Activated CD8-positive, alpha-beta T cell treated with anti-CD3 and anti-CD28 coated beads, Interleukin-2, amount 10 ng/mL, durations not matched to agents 7 days and 5 days (primary cell): ENCODE results near the gene DGKB. TPM values are rescaled to one million over a fixed set of nuclear protein-coding genes. Genes with fewer than 3 reads are reported as not detected.

Source experiments
- ATAC-seq: fragments of 150-1000 bp; cut with Tn5 transposase; one replicate; pipeline ENCODE4 v1.10.0; 2021; ENCODE audit warnings: moderate library complexity
- CTCF ChIA-PET: fragments of 350-600 bp; sonication (Branson Sonifier 250); formaldehyde crosslinking; loops from one replicate; lab custom pipeline; 2021; ENCODE audit warnings: antibody characterized with exemption; lab: Charles Lee
- POLR2A ChIA-PET: fragments of 350-600 bp; sonication (Branson Sonifier 250); formaldehyde crosslinking; loops from one replicate; lab custom pipeline; 2021; ENCODE audit warnings: antibody characterized with exemption; lab: Charles Lee
- DNase-seq: peaks from one replicate; pipeline ENCODE4 v3.0.0-alpha.2; 2020
- H3K27ac Mint-ChIP-seq: one replicate; pipeline ENCODE4 v1.8.0; 2021; ENCODE audit warnings: mild to moderate bottlenecking, mixed read lengths
- H3K27me3 Mint-ChIP-seq: one replicate; pipeline ENCODE4 v1.8.0; 2021; ENCODE audit warnings: low read depth, mixed read lengths
- H3K36me3 Mint-ChIP-seq: one replicate; pipeline ENCODE4 v1.8.0; 2021; ENCODE audit warnings: low read depth, mixed read lengths
- H3K4me1 Mint-ChIP-seq: one replicate; pipeline ENCODE4 v1.8.0; 2021; ENCODE audit warnings: low read depth, mixed read lengths
- H3K4me3 Mint-ChIP-seq: one replicate; pipeline ENCODE4 v1.8.0; 2021; ENCODE audit warnings: mild to moderate bottlenecking, mixed read lengths
- H3K9me3 Mint-ChIP-seq: one replicate; pipeline ENCODE4 v1.8.0; 2022; ENCODE audit warnings: mixed read lengths; ENCODE audit not compliant: insufficient read depth
- total RNA-seq, 2 experiments: library from RNA; stranded (reverse); gene quantifications; one replicate each; pipeline ENCODE4 v1.2.3, GENCODE V29; 2021

Gene DGKB
- total RNA-seq, 2 experiments from 2014 or later: not detected

- ATAC-seq (no peak), DNase-seq (no peak)
- Mint-ChIP-seq H3K9me3 (peaks cover 3% of the 10 kb centered on the region), H3K36me3 (no peaks in the 10 kb centered on the region), H3K27me3 (no peaks in the 10 kb centered on the region), H3K4me3 (no peak overlapping the region), H3K4me1 (no peaks in the 10 kb centered on the region), H3K27ac (no peak overlapping the region)
- POLR2A ChIA-PET: no interaction called here
- CTCF ChIA-PET: no interaction called here
Measured at GRCh38 chr7:14858410-14858809, 44.1 kb downstream of the DGKB start.

- H3K27me3 Mint-ChIP-seq: no peaks in the 10 kb centered on the region
- no peak overlapping the region for H3K4me3 Mint-ChIP-seq
- POLR2A ChIA-PET: no interaction called here
- no peak overlapping the region for H3K27ac Mint-ChIP-seq
- H3K4me1 Mint-ChIP-seq: no peaks in the 10 kb centered on the region
- H3K36me3 Mint-ChIP-seq: no peaks in the 10 kb centered on the region
- DNase-seq (no peak), ATAC-seq (no peak)
- CTCF ChIA-PET: no interaction called here
- peaks cover 3% of the 10 kb centered on the region for H3K9me3 Mint-ChIP-seq
Measured at GRCh38 chr7:14855033-14855794, 47.3 kb downstream of the DGKB start.

- DNase-seq (no peak), ATAC-seq (no peak)
- H3K27ac Mint-ChIP-seq: no peak overlapping the region
- H3K36me3 Mint-ChIP-seq: no peaks in the 10 kb centered on the region
- CTCF ChIA-PET: no interaction called here
- H3K9me3 Mint-ChIP-seq: peaks cover 3% of the 10 kb centered on the region
- POLR2A ChIA-PET: no interaction called here
- H3K27me3 Mint-ChIP-seq: no peaks in the 10 kb centered on the region
- H3K4me3 Mint-ChIP-seq: no peak overlapping the region
- no peaks in the 10 kb centered on the region for H3K4me1 Mint-ChIP-seq
Measured at GRCh38 chr7:14854471-14854870, 48.1 kb downstream of the DGKB start.

- Mint-ChIP-seq H3K36me3 (no peaks in the 10 kb centered on the region), H3K4me1 (no peaks in the 10 kb centered on the region), H3K9me3 (peaks cover 3% of the 10 kb centered on the region), H3K27ac (no peak overlapping the region), H3K27me3 (no peaks in the 10 kb centered on the region), H3K4me3 (no peak overlapping the region)
- DNase-seq (no peak), ATAC-seq (no peak)
- CTCF ChIA-PET: no interaction called here
- POLR2A ChIA-PET: no interaction called here
Measured at GRCh38 chr7:14851610-14852009, 50.9 kb downstream of the DGKB start.

GRCh38 chr7:14850039-14850438, 52.5 kb downstream of the DGKB start:
- POLR2A ChIA-PET: no interaction called here
- Mint-ChIP-seq H3K36me3 (no peaks in the 10 kb centered on the region), H3K27ac (no peak overlapping the region), H3K9me3 (peaks cover 3% of the 10 kb centered on the region), H3K4me3 (no peak overlapping the region), H3K27me3 (no peaks in the 10 kb centered on the region), H3K4me1 (no peaks in the 10 kb centered on the region)
- ATAC-seq (no peak), DNase-seq (no peak)
- CTCF ChIA-PET: no interaction called here

- Mint-ChIP-seq H3K36me3 (no peaks in the 10 kb centered on the region), H3K27ac (no peak overlapping the region), H3K4me3 (no peak overlapping the region), H3K27me3 (no peaks in the 10 kb centered on the region), H3K9me3 (no peaks in the 10 kb centered on the region), H3K4me1 (no peaks in the 10 kb centered on the region)
- CTCF ChIA-PET: no interaction called here
- POLR2A ChIA-PET: no interaction called here
- ATAC-seq (no peak), DNase-seq (no peak)
Measured at GRCh38 chr7:14846405-14846804, 56.1 kb downstream of the DGKB start.

- Mint-ChIP-seq H3K4me1 (no peaks in the 10 kb centered on the region), H3K27ac (no peak overlapping the region), H3K36me3 (no peaks in the 10 kb centered on the region), H3K4me3 (no peak overlapping the region), H3K9me3 (no peaks in the 10 kb centered on the region), H3K27me3 (no peaks in the 10 kb centered on the region)
- ChIA-PET POLR2A (no interaction called here), CTCF (no interaction called here)
- DNase-seq: no peak
- no peak for ATAC-seq
Measured at GRCh38 chr7:14843755-14844154, 58.8 kb downstream of the DGKB start.

GRCh38 chr7:14842523-14842922, 60.0 kb downstream of the DGKB start:
- Mint-ChIP-seq H3K27ac (no peak overlapping the region), H3K4me3 (no peak overlapping the region), H3K4me1 (no peaks in the 10 kb centered on the region), H3K9me3 (no peaks in the 10 kb centered on the region), H3K27me3 (no peaks in the 10 kb centered on the region), H3K36me3 (no peaks in the 10 kb centered on the region)
- ATAC-seq (no peak), DNase-seq (no peak)
- ChIA-PET CTCF (no interaction called here), POLR2A (no interaction called here)

- Mint-ChIP-seq H3K9me3 (no peaks in the 10 kb centered on the region), H3K4me3 (no peak overlapping the region), H3K4me1 (no peaks in the 10 kb centered on the region), H3K27ac (no peak overlapping the region), H3K36me3 (no peaks in the 10 kb centered on the region), H3K27me3 (no peaks in the 10 kb centered on the region)
- ChIA-PET POLR2A (no interaction called here), CTCF (no interaction called here)
- ATAC-seq: no peak
- DNase-seq: no peak
Measured at GRCh38 chr7:14841869-14842268, 60.7 kb downstream of the DGKB start.

- CTCF ChIA-PET: no interaction called here
- no peak for DNase-seq
Measured at GRCh38 chr7:14841086-14841485, 61.5 kb downstream of the DGKB start.

GRCh38 chr7:14839307-14839706, 63.2 kb downstream of the DGKB start:
- Mint-ChIP-seq H3K4me1 (no peaks in the 10 kb centered on the region), H3K4me3 (no peak overlapping the region), H3K9me3 (no peaks in the 10 kb centered on the region), H3K36me3 (no peaks in the 10 kb centered on the region), H3K27ac (no peak overlapping the region), H3K27me3 (no peaks in the 10 kb centered on the region)
- POLR2A ChIA-PET: no interaction called here
- DNase-seq: no peak
- ATAC-seq: no peak
- CTCF ChIA-PET: no interaction called here

More at GRCh38 chr7:14841086-14841485, 61.5 kb downstream of the DGKB start:
- no peak overlapping the region for H3K27ac Mint-ChIP-seq
- no peaks in the 10 kb centered on the region for H3K4me1 Mint-ChIP-seq
- no peak for ATAC-seq
- H3K27me3 Mint-ChIP-seq: no peaks in the 10 kb centered on the region
- no peaks in the 10 kb centered on the region for H3K36me3 Mint-ChIP-seq
- H3K9me3 Mint-ChIP-seq: no peaks in the 10 kb centered on the region
- no peak overlapping the region for H3K4me3 Mint-ChIP-seq
- POLR2A ChIA-PET: no interaction called here

- Mint-ChIP-seq H3K27me3 (no peaks in the 10 kb centered on the region), H3K9me3 (no peaks in the 10 kb centered on the region), H3K4me3 (no peak overlapping the region), H3K27ac (no peak overlapping the region), H3K4me1 (no peaks in the 10 kb centered on the region), H3K36me3 (no peaks in the 10 kb centered on the region)
- no peak for DNase-seq
- ChIA-PET POLR2A (no interaction called here), CTCF (no interaction called here)
- ATAC-seq: no peak
Measured at GRCh38 chr7:14837216-14837615, 65.3 kb downstream of the DGKB start.
